Smooth muscle cell (in vitro differentiated cells): ENCODE measurements around the gene HSBP1L1. TPM values are rescaled to one million over a fixed set of nuclear protein-coding genes. Genes with fewer than 3 reads are reported as not detected.

ENCODE experiments used
- DNase-seq: peaks from one replicate; lab custom pipeline; 2025; ENCODE audit not compliant: unreplicated experiment; lab: John Stamatoyannopoulos, UW
- H2AFZ ChIP-seq: fragments of 200-600 bp; sonication (generic); 2 replicates; pipeline ENCODE4 v1.6.0; 2016; ENCODE audit warnings: antibody characterized with exemption, low read depth, mild to moderate bottlenecking
- H3F3A ChIP-seq: fragments of 200-600 bp; sonication (generic); 2 replicates; pipeline ENCODE4 v1.6.0; 2017; ENCODE audit warnings: antibody characterized with exemption, low read depth
- H3K27ac ChIP-seq: fragments of 200-600 bp; sonication (generic); 2 replicates; pipeline ENCODE4 v1.5.1; 2016; ENCODE audit warnings: low read depth, mild to moderate bottlenecking
- H3K27me3 ChIP-seq: fragments of 200-600 bp; sonication (generic); 2 replicates; pipeline ENCODE4 v1.6.1; 2016; ENCODE audit warnings: low read depth, mild to moderate bottlenecking
- H3K36me3 ChIP-seq: fragments of 200-600 bp; sonication (generic); 2 replicates; pipeline ENCODE4 v1.5.1; 2016; ENCODE audit warnings: low read depth
- H3K4me1 ChIP-seq: fragments of 200-600 bp; sonication (generic); 2 replicates; pipeline ENCODE4 v1.5.1; 2016; ENCODE audit warnings: low read depth
- H3K4me2 ChIP-seq: fragments of 200-600 bp; sonication (generic); 2 replicates; pipeline ENCODE4 v1.6.0; 2016; ENCODE audit warnings: mild to moderate bottlenecking
- H3K4me3 ChIP-seq: fragments of 200-600 bp; sonication (generic); 2 replicates; pipeline ENCODE4 v1.5.1; 2016; ENCODE audit warnings: mild to moderate bottlenecking
- H3K79me2 ChIP-seq: fragments of 200-600 bp; sonication (generic); 2 replicates; pipeline ENCODE4 v1.6.0; 2016; ENCODE audit warnings: low read depth, mild to moderate bottlenecking
- H3K9ac ChIP-seq: fragments of 200-600 bp; sonication (generic); 2 replicates; pipeline ENCODE4 v1.6.0; 2016; ENCODE audit warnings: low read depth
- H3K9me3 ChIP-seq: fragments of 200-600 bp; sonication (generic); replicated peaks from 2 replicates; pipeline ENCODE4 v1.5.1; 2016; ENCODE audit warnings: low read depth
- H4K20me1 ChIP-seq: fragments of 200-600 bp; sonication (generic); 2 replicates; pipeline ENCODE4 v1.6.0; 2016; ENCODE audit warnings: low read depth
- CTCF ChIP-seq: fragments of 200-600 bp; sonication (generic); IDR thresholded peaks from 2 replicates; pipeline ENCODE4 v1.5.1; 2017; ENCODE audit warnings: borderline replicate concordance, mild to moderate bottlenecking, antibody characterized with exemption; ENCODE audit not compliant: insufficient read depth, poor library complexity, severe bottlenecking
- WGBS: methylation state at CpG from one replicate; pipeline ENCODE4 v1.1.7; 2016; ENCODE audit warnings: low lambda C conversion rate; 5-methylcytosine and 5-hydroxymethylcytosine counted together
- polyA plus RNA-seq: library from polyadenylated mRNA; unstranded; fragments of >200 nt; fragmentation: Nextera tagmentation; extraction: Ambion mirVana; gene quantifications from 2 replicates; pipeline ENCODE4 v1.2.1, GENCODE V29; 2016
- total RNA-seq: library from RNA; depleted of rRNA; stranded (reverse); fragments of >200 nt; gene quantifications from 2 replicates; pipeline ENCODE4 v1.2.3, GENCODE V29; 2014

Gene HSBP1L1
- total and polyA plus RNA-seq, 2 experiments from 2014 or later: 12.4 to 24.6 TPM

- H3K9ac ChIP-seq: no peak overlapping the region
- no peak overlapping the region for H3K4me2 ChIP-seq
- H3K9me3 ChIP-seq: no peaks in the 10 kb centered on the region
- H2AFZ ChIP-seq: no peak overlapping the region
- peaks cover 15% of the 10 kb centered on the region for H3K4me1 ChIP-seq
- no peak for DNase-seq
- TF ChIP-seq CTCF: no peak
- peaks cover 63% of the 10 kb centered on the region for H3K79me2 ChIP-seq
- H4K20me1 ChIP-seq: peaks cover 67% of the 10 kb centered on the region
- no peak overlapping the region for H3K4me3 ChIP-seq
- WGBS: 94% methylated on average over 23 of the region's 23 CpGs
- H3K27me3 ChIP-seq: no peaks in the 10 kb centered on the region
- no peaks in the 10 kb centered on the region for H3F3A ChIP-seq
- H3K36me3 ChIP-seq: no peaks in the 10 kb centered on the region
- no peak overlapping the region for H3K27ac ChIP-seq
These were observed 15.6 kb upstream of the HSBP1L1 start for GRCh38 chr18:79948719-79949411.

GRCh38 chr18:79949697-79950487 is 14.6 kb upstream of the HSBP1L1 start:
- Histone ChIP-seq H3F3A (no peaks in the 10 kb centered on the region), H3K9me3 (no peaks in the 10 kb centered on the region), H2AFZ (no peak overlapping the region), H3K27me3 (no peaks in the 10 kb centered on the region), H3K79me2 (peaks cover 59% of the 10 kb centered on the region), H3K27ac (no peak overlapping the region), H3K36me3 (no peaks in the 10 kb centered on the region), H3K4me1 (peaks cover 15% of the 10 kb centered on the region), H4K20me1 (peaks cover 57% of the 10 kb centered on the region), H3K4me2 (peak overlapping the region; percentile 96), H3K9ac (no peak overlapping the region), H3K4me3 (peak overlapping the region; percentile 83)
- no peak for TF ChIP-seq CTCF
- no peak for DNase-seq
- 73% methylated on average over 12 of the region's 12 CpGs for WGBS

- peak overlapping the region; percentile 83 for H3K4me3 ChIP-seq
- no peak for TF ChIP-seq CTCF
- H3K79me2 ChIP-seq: peaks cover 51% of the 10 kb centered on the region
- H4K20me1 ChIP-seq: peaks cover 48% of the 10 kb centered on the region
- peak overlapping the region; percentile 89 for H3K9ac ChIP-seq
- H3K9me3 ChIP-seq: no peaks in the 10 kb centered on the region
- H3K36me3 ChIP-seq: no peaks in the 10 kb centered on the region
- peak overlapping the region; percentile 96 for H3K4me2 ChIP-seq
- DNase-seq: no peak
- peaks cover 15% of the 10 kb centered on the region for H3K4me1 ChIP-seq
- peak overlapping the region; percentile 15 for H3K27ac ChIP-seq
- H2AFZ ChIP-seq: no peak overlapping the region
- 6% methylated on average over 67 of the region's 81 CpGs for WGBS
- no peaks in the 10 kb centered on the region for H3F3A ChIP-seq
- no peaks in the 10 kb centered on the region for H3K27me3 ChIP-seq
These were observed 13.7 kb upstream of the HSBP1L1 start for GRCh38 chr18:79950515-79951341.
